Measurements from ENCODE around the gene JAZF1. TPM values are rescaled to one million over a fixed set of nuclear protein-coding genes. Genes with fewer than 3 reads are reported as not detected.

The JAZF1 gene
- total and polyA plus RNA-seq, 2 of the 4 experiments (the other 2 are of a cell fraction), result 8.4 to 10.5 TPM

GRCh38 chr7:27967639-27968038, 213.0 kb downstream of the JAZF1 start:
- DNase-seq (no peak), ATAC-seq (ENCODE audit: low read depth) (no peak)
- H3K4me3 ChIP-seq (ENCODE audit: insufficient read depth, low read depth, low read length), result no peak overlapping the region
- H3K18ac ChIP-seq (ENCODE audit: low read depth, low read length), result no peak overlapping the region
- no peak overlapping the region for H2BK15ac ChIP-seq (ENCODE audit: low read depth, low read length)
- H2BK120ac ChIP-seq (ENCODE audit: low read depth, low read length), result no peak overlapping the region
- intact Hi-C loops (cut with micrococcal nuclease) (loop anchor here (5.0 kb wide), 1 partner anchor 35 kb away; no protein-coding TSS in a partner anchor), in situ Hi-C loops (cut with MboI; ENCODE audit: low sequenced_read_pairs) (no loop called here), dilution Hi-C loops (cut with HindIII; ENCODE audit: low sequenced_read_pairs, unreplicated experiment) (no loop called here)
- no peak overlapping the region for H3K9ac ChIP-seq (ENCODE audit: low read depth, low read length)
- peaks cover 14 to 23% of the 10 kb centered on the region in 2 experiments; a peak in 3 of 4 replicates for H3K79me1 ChIP-seq (ENCODE audit: low read depth in 1 of 2, low read length in 2 of 2)
- H2AK9ac ChIP-seq (replicated peaks; ENCODE audit: low read depth, low read length, poor library complexity), result no peak overlapping the region
- no peak overlapping the region for H4K91ac ChIP-seq (ENCODE audit: insufficient read depth, low read depth, low read length)
- 0 out of 2 replicates have a peak, but pooled peaks cover 7% of the 10 kb centered on the region for H4K20me1 ChIP-seq (ENCODE audit: insufficient read depth, low read length)
- no peak overlapping the region for H3K4me2 ChIP-seq (ENCODE audit: low read depth, low read length)
- H2AFZ ChIP-seq (replicated peaks; ENCODE audit: low read length, poor library complexity), result no peak overlapping the region
- no peaks in the 10 kb centered on the region; the same call in 1 of the 2 replicates for H3K4me1 ChIP-seq (ENCODE audit: control insufficient read depth, insufficient read depth, low read length)
- BruUV-seq (replicated peaks), result no TSS peak
- H3K23ac ChIP-seq (ENCODE audit: low read depth, low read length), result no peak overlapping the region
- WGBS, 2 experiments (ENCODE audit: extremely low coverage in 2 of 2, insufficient read length in 1 of 2), result no CpG with 5 or more reads among the region's 1 CpG
- no peaks in the 10 kb centered on the region for H3K9me3 ChIP-seq (ENCODE audit: control insufficient read depth, insufficient read depth, low read length)
- TF ChIP-seq MAZ (IDR thresholded peaks at IDR 0.05; ENCODE audit: borderline replicate concordance, low read depth, low read length) (no peak), FOS (IDR thresholded peaks at IDR 0.05; ENCODE audit: low read depth, low read length) (no peak), MXI1 (IDR thresholded peaks at IDR 0.05; ENCODE audit: borderline replicate concordance, low read depth, low read length) (no peak), NFE2L2 (IDR thresholded peaks at IDR 0.05; ENCODE audit: low read depth, low read length) (no peak), USF2 (IDR thresholded peaks at IDR 0.05; ENCODE audit: low read depth, low read length) (no peak), BHLHE40 (IDR thresholded peaks at IDR 0.05; ENCODE audit: low read depth, low read length) (no peak), POLR2A (IDR thresholded peaks at IDR 0.05; ENCODE audit: low read depth, low read length) (no peak), RCOR1 (IDR thresholded peaks at IDR 0.05; ENCODE audit: insufficient replicate concordance, low read length) (no peak), MAFK (IDR thresholded peaks at IDR 0.05; ENCODE audit: low read depth, low read length) (no peak), CHD1 (IDR thresholded peaks at IDR 0.05; ENCODE audit: low read depth, low read length) (no peak), RAD21 (IDR thresholded peaks at IDR 0.05; ENCODE audit: low read length) (no peak), ELK1 (IDR thresholded peaks at IDR 0.05; ENCODE audit: borderline replicate concordance, low read depth, low read length) (no peak), RFX5 (IDR thresholded peaks at IDR 0.05; ENCODE audit: low read depth, low read length) (no peak), CTCF (conservative IDR thresholded peaks at IDR 0.05; ENCODE audit: low read depth, low read length) (no peak)
- H3K56ac ChIP-seq (ENCODE audit: extremely low read depth, insufficient read depth, low read length), result no peak overlapping the region
- no peak overlapping the region for H2AK5ac ChIP-seq (ENCODE audit: low read depth, low read length)
- no peaks in the 10 kb centered on the region for H3K27me3 ChIP-seq (ENCODE audit: control insufficient read depth, insufficient read depth, low read length)
- H4K5ac ChIP-seq (ENCODE audit: low read depth, low read length), result no peak overlapping the region
- POLR2A ChIA-PET (ENCODE audit: unreplicated experiment), result no interaction called here
- peaks cover 2% of the 10 kb centered on the region; the same call in 1 of the 2 replicates for H3K36me3 ChIP-seq (ENCODE audit: control insufficient read depth, insufficient read depth, low read length)
- peaks cover 8% of the 10 kb centered on the region; the same call in 1 of the 2 replicates for H3K9me1 ChIP-seq (ENCODE audit: insufficient read depth, low read length)
- H3K4ac ChIP-seq (ENCODE audit: low read depth, low read length), result no peak overlapping the region
- no peak overlapping the region for H2BK5ac ChIP-seq (ENCODE audit: low read depth, low read length, poor library complexity, severe bottlenecking)
- no peak overlapping the region for H4K8ac ChIP-seq (ENCODE audit: low read depth in 2 of 2, low read length in 2 of 2)
- CTCF ChIA-PET, result no interaction called here
- no peak overlapping the region for H3K27ac ChIP-seq (ENCODE audit: insufficient read depth, low read length)
- no peak overlapping the region for H2BK20ac ChIP-seq (ENCODE audit: low read depth, low read length)
- no peak overlapping the region for H3K14ac ChIP-seq (replicated peaks; ENCODE audit: low read depth, low read length)

Data from IMR-90 (cell line).